ENCODE results near the gene PPP1R13L.

- TF ChIP-seq CTCF (conservative IDR thresholded peaks at IDR 0.05 in 1 of 2, IDR thresholded peaks at IDR 0.05 in 1 of 2; ENCODE audit: low read depth in 1 of 2, low read length in 2 of 2), result no peak
- no peak for TF ChIP-seq EZH2 (IDR thresholded peaks at IDR 0.05; ENCODE audit: low read length, missing control alignments)
Measured at GRCh38 chr19:45406226-45407090, 1.6 kb upstream of the PPP1R13L start, which contains the start of gene POLR1G.
